GM19395 (cell line): ENCODE measurements around the gene CACNG7.
"Not testable (repeated sequence)": the region's sequence is repeated elsewhere in the genome, so short reads cannot be mapped to it uniquely, and the experiment has no call there.

Experiments
- ATAC-seq: cut with Tn5 transposase; IDR thresholded peaks from one replicate; pipeline ENCODE4 v1.9.1; 2021; ENCODE audit warnings: mild to moderate bottlenecking, moderate library complexity; ENCODE audit not compliant: unreplicated experiment

CACNG7 gene

GRCh38 chr19:53908935-53909415 is at the start of gene CACNG7:
Gene CACNG7 (plus strand): TSS chr19:53909278. CDS start chr19:53912832, 3,554 bp downstream.
- ATAC-seq, result no peak

DNA sequence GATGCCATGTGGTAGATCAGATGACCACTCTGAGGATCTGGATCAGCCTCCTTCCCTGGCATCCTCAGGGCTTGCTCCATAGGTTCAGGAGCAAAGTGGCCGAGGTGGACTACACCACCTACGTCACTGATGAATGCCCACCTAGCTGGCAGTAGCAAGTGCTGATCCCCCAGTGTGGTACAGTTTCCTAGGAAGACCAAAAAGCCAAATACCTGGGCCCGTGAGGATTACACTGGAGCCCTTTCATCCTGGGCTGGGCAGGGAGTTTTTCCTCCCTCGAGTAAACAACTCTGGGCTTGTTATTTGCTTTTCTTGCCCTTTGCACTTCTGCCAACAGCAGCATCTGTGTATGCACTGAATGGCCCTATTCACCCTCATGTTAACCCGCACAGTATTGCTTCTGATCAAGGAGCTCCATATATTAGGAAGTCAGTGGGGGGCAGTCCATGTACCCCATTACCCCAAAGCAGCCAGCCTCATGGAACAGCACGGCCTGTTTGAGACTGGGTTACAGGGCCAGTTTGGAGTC is 44.7 kb upstream of the CACNG7 start:
- no peak for ATAC-seq

DNA sequence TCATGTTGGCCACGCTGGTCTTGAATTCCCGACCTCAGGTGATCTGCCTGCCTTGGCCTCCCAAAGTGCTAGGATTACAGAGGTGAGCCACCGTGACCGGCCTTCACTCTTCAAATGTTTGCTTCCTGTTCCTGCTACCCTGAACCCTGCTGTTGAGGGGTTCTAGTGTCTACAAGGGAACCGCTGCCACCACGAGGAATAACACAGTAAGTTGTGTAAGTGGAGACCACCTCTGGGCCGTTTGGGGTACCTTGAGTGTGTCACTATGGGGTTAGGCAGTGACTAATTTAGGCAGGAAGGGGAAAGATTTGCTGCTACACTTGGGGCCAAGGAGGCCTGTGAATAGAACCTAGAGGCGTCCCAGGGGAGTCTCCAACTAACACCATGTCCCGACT is 43.6 kb upstream of the CACNG7 start:
- ATAC-seq, result no peak

- ATAC-seq, result no peak
These were observed 42.9 kb upstream of the CACNG7 start for GRCh38 chr19:53865918-53866864.

GRCh38 chr19:53866865-53867224 is 42.2 kb upstream of the CACNG7 start:
- no peak for ATAC-seq

- ATAC-seq, result peak; percentile 75
These were observed 41.6 kb upstream of the CACNG7 start, which contains the start of gene MYADM for GRCh38 chr19:53867225-53868090. Gene MYADM (plus strand): TSS chr19:53867883. CDS start chr19:53873530, 5,647 bp downstream.

DNA sequence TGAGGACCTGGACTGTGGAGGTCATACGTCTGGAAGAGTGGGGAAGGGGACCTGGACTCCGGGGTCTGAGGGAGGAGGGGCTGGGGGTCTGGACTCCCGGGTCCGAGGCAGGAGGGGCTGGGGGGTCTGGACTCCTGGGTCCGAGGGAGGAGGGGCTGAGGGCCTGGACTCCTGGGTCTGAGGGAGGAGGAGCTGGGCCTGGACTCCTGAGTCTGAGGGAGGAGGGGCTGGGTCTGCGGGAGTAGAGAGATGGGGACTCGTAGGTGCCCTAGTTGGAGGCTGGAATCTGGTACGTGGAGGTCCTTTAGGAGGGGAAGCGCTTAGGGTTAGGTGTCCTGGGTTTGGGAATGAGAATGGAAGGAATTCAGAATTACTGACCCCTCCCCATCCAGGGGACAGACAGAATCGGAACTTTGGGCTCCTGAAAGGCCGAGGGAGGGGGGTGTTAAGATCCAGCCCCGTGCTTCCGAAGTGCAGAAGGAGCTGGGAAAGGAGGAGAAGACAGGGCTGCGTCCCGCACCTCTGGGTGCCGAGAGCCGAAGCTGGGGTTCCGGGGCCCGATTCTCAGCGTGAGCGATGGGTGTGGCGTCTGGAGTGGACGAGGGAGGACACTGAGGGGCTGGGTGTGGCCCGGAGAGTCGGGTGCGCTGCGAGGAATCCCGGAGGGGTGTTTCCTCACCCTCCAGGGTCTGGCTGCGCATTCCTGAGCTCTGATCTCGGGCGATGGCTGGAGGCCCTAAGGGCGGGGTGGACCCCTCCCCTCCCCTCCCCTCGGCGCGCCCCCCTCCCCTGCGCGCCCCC is 40.8 kb upstream of the CACNG7 start:
- ATAC-seq, result no peak

DNA sequence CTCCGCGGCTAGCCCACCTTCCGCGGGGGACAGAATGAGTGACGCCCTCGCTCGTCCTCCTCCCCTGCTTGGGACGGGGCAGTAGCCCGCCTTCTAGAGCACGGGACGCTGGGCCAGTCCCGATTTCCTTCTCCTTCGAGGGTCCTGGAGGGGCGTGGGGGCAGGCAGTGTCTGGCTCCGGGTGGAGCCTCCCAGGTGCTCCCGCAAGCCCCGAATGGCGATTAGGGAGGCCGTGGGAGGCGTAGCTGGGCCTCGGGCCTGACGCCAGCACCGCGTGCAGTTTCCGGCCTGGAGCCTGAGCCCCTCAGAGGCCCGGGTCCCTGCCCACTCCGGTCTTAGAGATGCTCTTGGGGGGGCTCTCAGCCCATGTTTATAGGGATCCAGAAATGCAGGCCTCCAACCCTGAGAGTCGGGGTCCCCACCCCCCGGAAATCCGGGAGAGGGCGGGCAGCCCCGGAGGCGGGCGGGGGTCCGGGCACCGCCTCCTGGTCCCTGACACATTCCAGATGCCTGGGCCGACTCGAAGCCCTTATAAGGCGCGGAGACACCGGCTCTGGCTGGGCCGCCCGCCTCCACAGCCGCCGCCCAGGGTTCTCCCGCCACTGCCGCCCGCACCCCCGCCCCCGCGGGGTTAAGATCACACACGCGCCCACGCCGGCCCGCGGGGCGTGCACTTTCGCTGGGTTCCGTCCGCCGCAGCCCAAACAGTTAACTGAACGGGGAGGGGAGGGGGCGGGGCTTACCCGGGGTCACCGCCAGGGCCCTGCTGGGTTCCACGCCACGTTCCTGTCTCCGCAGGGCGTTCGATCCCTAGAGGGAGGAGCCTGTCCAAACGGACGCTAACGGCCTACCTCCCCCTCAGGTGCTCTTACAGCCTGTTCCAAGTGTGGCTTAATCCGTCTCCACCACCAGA is 39.9 kb upstream of the CACNG7 start:
- ATAC-seq, result peak; percentile 49

DNA sequence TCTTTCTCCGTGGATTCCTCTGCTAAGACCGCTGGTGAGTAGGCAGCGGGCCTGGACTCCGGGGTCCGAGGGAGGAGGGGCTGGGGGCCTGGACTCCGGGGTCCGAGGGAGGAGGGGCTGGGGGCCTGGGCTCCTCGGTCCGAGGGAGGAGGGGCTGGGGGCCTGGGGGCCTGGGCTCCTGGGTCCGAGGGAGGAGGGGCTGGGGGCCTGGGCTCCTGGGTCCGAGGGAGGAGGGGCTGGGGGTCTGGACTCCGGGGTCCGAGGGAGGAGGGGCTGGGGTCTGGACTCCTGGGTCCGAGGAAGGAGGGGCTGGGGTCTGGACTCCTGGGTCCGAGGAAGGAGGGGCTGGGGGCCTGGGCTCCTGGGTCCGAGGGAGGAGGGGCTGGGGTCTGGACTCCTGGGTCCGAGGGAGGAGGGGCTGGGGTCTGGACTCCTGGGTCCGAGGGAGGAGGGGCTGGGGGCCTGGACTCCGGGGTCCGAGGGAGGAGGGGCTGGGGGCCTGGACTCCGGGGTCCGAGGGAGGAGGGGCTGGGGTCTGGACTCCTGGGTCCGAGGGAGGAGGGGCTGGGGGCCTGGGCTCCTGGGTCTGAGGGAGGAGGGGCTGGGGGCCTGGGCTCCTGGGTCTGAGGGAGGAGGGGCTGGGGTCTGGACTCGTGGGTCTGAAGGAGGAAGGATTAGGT is 39.1 kb upstream of the CACNG7 start:
- ATAC-seq, result not testable (repeated sequence)

- ATAC-seq, result no peak
These were observed 38.6 kb upstream of the CACNG7 start for GRCh38 chr19:53870485-53870844.

DNA sequence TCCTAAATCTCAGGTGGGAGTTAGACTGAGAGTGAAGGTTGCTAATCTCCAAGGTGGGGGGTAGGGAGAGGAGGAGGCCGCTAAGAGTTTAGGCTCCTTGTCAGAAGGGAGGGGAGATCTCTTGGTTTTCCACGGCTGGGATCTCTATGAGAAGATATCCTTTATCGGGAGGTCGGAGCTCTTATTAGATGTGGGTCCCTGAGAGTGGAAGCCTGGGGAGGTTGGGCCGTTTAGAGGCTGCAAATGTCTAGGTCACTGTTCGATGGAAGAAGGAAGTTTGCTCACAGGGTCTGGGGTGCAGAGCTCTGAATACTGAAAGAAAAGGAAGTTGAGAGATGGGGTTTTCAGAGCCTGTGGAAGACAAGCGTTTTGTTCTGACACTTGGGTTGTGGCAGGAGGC is 37.6 kb upstream of the CACNG7 start:
- no peak for ATAC-seq

GRCh38 chr19:53872762-53873161 is 36.3 kb upstream of the CACNG7 start:
- ATAC-seq, result no peak

DNA sequence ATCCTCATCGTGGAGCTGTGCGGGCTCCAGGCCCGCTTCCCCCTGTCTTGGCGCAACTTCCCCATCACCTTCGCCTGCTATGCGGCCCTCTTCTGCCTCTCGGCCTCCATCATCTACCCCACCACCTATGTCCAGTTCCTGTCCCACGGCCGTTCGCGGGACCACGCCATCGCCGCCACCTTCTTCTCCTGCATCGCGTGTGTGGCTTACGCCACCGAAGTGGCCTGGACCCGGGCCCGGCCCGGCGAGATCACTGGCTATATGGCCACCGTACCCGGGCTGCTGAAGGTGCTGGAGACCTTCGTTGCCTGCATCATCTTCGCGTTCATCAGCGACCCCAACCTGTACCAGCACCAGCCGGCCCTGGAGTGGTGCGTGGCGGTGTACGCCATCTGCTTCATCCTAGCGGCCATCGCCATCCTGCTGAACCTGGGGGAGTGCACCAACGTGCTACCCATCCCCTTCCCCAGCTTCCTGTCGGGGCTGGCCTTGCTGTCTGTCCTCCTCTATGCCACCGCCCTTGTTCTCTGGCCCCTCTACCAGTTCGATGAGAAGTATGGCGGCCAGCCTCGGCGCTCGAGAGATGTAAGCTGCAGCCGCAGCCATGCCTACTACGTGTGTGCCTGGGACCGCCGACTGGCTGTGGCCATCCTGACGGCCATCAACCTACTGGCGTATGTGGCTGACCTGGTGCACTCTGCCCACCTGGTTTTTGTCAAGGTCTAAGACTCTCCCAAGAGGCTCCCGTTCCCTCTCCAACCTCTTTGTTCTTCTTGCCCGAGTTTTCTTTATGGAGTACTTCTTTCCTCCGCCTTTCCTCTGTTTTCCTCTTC is 35.1 kb upstream of the CACNG7 start:
- ATAC-seq, result no peak

- no peak for ATAC-seq
These were observed 34.5 kb upstream of the CACNG7 start for GRCh38 chr19:53874606-53874990.

GRCh38 chr19:53875602-53876325 is 33.3 kb upstream of the CACNG7 start:
- no peak for ATAC-seq

DNA sequence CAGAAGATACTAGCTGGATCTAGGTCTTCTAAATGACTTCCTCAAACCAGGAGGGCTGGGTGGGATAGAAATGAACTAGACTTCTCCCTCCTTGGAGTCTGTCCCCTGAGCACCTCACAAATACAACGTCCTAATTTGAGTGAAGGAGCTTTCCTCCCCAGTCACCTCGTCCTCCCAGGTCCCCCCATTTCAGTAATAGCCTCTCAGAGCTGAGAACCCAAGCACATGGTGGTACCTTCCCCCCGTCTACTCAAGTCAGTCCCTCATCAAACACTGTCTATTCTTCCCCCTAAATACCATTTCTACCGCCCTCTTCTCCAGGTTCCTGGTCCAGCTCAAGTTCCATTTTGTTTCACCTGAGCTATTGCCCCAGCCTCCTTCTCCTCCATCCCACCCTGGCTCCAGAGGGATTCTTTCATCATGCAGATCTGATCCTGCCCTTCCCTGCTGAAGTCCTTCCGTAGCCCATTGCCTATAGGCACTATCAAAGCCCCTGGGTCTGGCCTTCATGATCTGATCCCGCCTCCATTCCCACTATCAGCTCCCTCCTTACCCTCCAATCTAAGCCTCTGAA is 32.3 kb upstream of the CACNG7 start:
- no peak for ATAC-seq

GRCh38 chr19:53877361-53877766 is 31.7 kb upstream of the CACNG7 start:
- ATAC-seq, result no peak
